GM15510 (cell line): ENCODE results near the gene RAB7B.

Experiments
- POLR2A ChIP-seq: IDR thresholded peaks from 3 replicates; pipeline ENCODE4 v1.6.1; 2011; ENCODE audit warnings: borderline replicate concordance; ENCODE audit not compliant: insufficient read length; ENCODE audit errors: extremely low read depth

RAB7B gene

DNA sequence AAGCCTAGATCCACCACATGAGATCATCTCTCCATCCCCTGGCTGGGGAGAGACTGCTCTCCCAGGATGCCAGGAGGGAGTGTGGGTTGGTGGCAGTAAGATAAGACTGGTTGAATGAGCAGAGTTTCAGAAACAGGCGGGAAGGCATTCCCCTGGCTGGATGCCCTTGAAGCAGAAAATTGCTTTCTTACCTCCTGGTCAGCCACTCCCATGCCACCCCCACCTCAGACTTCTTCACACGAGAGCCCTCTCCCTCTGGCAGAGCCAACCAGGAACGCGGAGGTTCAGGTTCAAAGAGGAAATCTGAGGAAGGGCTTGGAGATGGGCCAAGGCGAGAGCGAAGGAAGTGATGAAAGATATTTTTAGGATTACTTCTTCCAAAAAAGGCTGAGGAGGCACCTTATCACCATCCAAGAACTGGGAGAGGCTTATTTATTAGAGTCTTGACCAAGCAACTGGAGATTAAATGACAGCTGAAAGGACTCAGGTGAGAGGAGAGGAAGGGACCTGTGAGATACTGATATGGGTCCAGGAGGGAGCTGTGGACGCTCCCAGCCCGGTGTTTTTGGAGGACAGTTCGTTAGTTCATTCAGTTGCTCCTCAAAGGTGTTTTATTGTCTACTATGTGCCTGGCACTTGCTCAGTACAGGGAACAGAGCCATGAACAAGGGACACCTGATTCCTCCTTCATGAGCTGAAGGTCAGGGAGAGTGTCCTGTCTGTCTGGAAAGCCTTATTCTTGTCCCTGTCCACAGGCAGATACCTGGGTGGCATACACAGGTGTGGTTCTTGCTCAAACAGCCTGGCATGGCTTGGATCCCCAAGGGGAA lies 41.0 kb downstream of the RAB7B start:
- no peak for TF ChIP-seq POLR2A

DNA sequence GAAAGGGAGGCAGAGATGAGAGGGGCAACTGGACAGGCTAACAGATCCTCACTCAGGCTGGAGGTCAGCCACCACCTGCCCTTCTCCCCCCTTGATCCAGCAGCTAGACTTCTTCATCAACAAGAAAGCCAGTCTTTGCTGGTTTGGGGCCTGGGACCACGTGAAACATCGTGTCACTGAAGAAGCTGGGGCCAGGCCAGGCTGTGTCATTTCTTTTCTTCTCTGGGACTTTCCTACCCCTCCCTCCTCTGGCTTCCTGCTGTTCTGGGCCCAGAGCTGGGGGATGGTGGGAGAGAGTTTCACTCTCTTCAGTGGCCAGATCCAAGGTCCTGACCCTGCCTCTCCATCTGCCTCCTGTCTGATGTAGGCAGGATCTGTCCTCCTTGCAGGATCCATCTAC lies 41.8 kb downstream of the RAB7B start:
- no peak for TF ChIP-seq POLR2A

DNA sequence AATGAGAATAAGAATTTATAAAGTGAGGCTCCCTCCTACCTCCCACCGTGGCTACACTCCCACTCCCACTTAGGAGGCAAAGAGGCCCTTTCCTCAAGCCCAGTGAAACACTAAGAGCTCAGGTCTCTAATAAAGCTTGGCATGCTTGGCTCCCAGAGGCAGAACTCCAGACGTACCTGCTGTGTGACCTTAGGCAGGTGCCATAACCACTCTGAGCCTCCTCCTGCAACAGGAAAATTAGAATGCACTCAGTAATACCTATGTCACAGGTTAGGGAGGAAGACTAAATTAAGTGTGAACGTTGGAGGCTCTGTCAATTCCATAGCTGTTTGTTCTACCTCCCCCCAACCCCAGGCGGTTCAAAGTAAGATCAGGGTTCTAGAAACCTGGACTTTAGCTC lies 43.4 kb downstream of the RAB7B start:
- no peak for TF ChIP-seq POLR2A

DNA sequence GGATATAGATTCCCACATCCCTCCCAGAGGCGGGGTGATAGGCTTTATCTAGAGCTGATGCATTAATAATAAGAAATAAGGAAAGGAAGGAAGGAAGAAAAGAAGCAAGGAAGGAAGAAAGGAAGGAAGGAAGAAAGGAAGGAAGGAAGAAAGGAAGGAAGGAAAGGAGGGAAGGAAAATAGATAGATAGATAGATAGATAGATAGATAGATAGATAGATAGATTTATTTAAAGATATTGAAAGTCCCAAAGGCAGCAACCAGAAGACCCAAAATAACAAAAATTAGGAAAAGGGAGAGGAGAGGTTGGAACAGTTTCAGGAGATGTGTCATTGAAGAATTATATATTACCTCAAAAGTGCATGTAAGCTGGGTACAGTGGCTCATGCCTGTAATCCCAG lies 47.7 kb downstream of the RAB7B start:
- TF ChIP-seq POLR2A: no peak

DNA sequence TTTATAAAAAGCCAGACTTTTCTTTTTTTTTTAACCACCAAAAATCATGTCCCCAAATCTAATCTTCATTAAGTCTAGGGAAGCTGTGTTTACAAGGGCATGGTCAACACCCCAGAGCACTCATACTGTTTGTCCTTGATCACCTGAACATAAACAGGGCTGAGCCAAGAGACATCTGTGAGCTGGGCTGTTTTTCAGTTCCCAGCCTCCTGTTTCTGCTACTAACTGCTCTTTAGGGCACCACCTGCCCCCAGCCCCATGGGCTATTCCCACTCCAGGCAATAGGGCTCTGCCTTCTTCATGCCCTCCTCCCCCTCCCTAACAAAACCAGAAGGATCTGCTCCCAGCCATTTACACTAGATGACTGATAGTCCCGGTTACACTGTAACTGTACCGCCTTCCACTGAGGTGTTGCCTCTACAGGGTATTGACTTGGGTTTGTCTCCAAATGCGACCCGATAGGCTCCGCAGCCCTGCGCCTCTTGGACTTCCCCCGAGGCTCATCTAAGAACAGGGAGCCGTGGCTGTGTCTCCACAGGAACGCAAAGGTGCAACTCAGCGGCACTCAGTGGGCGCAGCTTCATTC lies 48.3 kb downstream of the RAB7B start:
- no peak for TF ChIP-seq POLR2A

DNA sequence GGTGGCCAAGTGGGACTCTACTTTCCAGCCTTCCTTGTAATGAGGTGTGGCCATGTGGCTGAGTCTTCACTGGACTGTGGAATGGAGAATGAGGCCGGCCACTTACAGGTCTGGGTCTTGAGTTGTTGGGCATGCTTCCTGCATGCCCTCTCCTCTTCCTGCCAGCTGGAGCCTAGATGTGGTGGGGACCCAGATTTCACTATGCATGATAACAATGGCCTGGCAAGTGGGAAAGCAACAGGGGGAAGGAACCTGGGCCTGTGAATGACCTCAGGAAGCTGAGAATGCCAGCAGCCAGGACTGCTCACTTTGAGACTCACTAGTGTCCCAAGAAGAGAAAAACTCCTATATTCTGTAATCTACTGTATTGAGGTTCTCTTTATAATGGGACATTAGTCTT lies 51.4 kb downstream of the RAB7B start:
- no peak for TF ChIP-seq POLR2A

DNA sequence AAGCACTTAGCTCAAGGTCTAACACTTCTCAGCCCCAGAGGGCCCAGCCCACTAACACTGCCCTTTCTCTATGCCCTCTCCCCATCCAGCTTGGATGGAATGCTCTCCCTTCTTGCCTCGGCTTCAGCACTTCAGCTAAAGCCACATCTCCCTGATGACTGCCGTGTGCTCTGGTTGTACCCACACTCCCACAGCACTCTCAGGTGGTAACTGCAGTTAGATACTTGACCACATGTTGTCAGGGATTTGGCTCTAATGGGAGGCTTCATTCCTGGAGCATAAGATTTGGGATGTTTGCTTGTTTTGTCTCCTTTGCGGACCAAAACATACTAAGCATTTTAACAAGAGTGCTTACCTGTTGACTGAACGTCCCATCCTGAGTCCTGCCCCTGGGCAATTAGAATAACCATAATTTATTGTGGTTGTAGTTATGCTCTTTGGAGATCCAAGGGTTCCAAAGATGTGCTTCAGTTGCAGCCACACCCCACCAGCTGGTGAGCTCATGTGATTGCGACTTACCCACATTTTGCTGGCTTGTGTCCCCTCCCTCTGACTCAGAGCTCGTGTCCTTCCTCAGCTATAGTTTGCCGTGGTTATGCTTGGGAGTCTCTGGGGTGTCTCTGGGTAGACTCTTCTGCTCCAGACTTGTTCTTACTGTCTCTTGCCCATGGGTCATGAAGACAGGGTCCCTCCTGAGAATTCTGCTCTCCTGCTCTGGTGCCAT lies 52.2 kb downstream of the RAB7B start:
- TF ChIP-seq POLR2A: no peak

DNA sequence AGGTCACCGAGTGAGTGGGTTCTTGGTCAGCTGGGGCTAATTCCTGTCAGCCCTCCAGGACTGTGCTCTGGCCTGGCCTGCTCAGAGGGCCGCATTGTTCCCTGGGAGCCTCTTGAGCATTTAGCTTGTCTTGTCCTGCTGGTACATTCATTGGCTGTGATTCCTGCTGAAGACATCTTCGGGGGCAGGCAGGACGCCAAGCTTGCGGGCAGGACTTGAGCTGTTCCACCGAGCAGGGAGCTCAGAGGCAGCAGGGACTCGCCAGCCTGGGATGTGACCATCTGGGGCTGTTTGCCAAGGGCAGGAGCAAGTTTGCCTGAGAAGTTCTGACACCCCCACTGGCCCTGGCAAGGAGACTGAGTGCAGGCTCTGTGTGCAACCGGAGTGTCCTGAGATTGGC lies 52.9 kb downstream of the RAB7B start:
- no peak for TF ChIP-seq POLR2A

DNA sequence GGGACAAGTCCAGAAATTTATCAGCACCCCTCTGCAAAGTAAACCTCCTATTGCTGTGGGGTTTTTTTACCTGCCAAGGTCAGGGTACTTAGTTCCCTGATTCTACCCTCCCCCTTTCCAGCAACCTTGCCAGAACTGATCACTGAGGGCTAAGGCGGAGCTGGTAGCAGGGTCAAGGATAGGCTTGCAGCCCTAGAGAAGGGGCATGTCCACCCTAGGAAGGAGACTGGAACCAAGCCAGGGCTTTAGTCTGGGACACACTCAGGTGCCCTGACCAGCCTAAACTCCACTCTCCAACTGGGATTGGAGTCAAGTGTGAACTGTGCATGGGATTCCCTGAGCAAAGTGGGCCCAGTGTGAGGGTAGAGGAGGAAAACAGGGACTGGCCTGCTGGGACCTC lies 53.4 kb downstream of the RAB7B start:
- no peak for TF ChIP-seq POLR2A

DNA sequence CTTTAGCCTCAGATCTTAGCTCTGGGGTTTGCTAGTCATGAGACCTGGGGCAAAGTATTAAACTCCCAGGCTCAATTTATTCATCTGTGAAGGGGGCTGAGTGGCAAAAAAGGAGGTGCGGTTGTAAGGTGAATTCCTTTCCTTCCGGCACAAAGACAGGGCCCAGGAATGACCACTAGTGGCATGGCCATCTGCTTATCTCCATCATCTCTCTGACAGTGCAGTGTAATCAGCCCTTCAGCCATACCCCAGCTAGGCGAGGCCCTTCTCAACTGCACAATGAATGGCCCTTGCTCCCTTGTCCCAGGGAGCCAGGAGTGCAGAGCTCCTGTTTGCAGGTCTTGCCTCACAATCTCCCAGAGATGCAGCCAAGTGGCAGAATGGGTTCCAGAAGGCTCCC lies 54.3 kb downstream of the RAB7B start:
- TF ChIP-seq POLR2A: no peak

DNA sequence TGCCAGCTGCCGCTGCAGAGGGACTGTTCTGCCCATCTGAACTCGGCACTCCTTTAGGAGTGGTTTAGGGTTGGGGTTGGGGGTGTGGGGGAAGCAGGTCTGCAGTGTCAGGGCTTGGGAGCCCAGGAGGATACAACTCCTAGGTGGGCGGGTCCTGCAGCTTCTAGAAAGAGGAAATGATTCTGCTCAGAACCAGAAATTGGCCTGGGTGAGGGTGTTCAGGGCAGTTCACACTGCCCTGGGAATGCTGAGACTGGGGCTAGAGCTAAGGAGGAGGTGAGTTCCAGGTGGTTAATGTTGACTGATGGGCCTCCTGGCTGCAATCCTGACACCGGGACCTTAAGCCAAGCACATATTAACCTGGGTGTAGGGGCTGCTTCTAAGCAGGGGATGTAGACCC lies 55.2 kb downstream of the RAB7B start:
- TF ChIP-seq POLR2A: no peak

DNA sequence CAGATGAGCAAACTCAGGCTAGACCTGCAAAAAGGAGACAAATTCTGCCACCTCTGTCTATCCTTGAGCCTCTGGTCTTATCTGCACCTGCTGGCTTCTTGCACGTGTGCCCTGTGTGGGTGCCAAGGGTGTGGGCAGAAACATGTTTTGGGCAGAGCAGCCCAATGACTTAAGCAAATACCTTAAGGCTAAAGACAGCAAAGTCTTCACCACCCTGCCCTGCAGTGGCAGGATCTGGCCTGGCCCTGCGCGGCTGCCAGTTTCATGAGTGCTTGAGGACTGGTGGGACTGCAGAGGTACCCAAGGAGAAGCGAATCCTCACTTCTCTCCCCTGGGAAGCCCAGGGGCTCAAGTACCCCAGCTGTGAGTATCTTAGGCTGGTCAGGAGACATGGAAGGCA lies 56.2 kb downstream of the RAB7B start:
- no peak for TF ChIP-seq POLR2A

DNA sequence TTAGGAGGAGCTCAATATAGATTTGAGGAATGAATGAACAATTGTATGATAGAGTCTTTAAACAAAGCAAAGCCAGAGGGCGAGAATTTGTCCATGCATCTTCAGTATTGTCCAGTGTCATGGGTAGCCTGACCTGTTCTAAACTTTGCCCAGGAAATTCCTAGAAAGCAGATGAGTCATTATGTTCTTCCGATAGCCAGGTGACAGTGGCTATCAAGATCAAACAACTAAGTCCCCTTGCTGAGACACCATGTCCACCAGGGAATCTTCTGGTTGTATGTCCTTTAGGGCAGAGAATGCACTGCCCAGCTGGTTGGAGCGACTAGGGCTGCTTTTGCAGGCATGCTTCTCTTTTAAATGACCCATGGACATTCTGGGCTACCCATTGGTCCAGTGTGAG lies 58.1 kb downstream of the RAB7B start:
- TF ChIP-seq POLR2A: no peak

DNA sequence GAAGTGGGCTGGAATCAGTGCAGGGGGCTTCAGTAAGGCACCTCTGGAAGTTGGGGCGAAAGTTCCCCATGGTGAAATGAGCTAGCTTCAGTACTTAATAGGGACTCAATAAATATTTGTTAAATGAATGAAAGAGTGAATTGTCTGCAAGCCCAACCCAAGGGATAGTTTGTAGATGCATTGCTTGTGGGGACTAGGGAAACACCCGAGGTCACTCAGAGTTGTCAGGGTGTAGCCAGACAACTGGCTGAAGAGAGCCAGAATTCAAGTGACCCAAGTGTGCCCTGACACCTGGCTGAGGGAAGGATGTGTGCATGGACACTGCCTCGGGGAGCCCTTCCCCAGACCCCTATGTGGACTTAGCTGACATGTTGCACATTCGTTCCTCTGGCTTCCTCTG lies 58.7 kb downstream of the RAB7B start:
- no peak for TF ChIP-seq POLR2A

DNA sequence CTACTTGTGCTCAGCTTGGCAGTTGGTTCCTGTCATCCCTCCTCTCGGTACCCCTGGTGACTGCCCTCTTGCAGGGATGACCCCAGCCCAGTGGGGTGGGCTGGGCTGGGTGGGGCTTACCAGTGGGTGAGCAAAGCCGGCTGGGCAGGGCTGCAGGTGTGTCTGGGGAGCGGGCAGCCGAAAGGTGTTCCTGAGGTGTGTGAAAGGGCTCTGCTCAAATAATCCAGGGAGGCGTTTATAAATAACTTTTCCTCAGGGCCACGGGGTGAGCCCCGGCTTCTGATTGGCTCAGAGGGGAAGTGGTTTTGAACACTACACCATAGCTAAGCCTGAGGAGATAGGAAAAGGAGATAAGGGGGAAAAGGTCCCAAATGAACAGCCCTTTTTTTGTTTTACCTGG lies 60.0 kb downstream of the RAB7B start, which contains the start of gene SLC26A9:
TSS of gene SLC26A9 (minus strand) at position 212 of the 400 bp plus-strand sequence. CDS start 7,636 bp downstream, outside the sequence.
- no peak for TF ChIP-seq POLR2A

DNA sequence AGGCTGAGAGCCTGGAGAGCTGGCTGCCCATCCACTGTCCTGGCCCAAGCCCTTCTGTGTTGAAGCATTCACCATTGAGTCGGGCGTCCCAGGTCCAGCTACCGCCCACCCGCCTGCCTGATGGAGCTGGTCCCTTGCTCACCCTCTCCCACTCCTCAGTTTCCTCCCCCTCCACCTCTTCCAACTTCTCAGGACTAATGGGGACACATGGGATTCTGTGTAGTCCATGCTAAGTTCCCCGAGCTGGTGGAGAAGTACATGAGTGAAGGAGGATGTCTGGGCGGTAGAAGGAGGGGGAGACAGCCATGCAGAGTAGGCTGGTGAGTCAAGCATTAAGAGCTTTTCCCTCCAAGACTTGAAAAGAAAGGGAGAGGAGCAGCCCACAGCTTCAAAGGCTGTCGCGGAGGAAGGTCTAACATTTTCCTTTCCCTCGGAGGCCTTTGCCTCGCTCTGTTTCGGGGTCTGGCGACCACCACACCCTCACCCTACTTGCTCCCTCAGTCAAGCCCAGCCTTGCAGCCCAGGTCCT lies 60.5 kb downstream of the RAB7B start:
- TF ChIP-seq POLR2A: no peak

DNA sequence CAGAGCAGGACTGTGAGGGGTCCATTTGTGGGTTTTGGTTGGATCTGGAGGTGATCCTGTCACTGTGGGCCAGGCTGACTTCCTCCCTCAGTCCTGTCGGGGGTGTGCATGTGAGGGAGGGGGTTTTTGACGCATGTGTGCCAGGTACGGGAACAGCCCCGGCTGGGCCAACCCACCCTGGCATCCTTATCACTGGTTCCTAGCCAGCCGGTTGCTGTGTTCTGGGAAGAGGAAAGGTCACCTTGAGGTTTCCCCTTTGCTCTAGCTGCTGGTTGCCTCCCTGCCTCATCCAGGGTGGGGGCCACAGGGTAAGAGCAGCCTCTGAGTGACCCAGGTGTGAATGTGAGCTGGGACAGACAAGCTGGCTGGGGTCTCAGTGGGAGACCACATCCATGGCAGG lies 62.5 kb downstream of the RAB7B start:
- TF ChIP-seq POLR2A: no peak
